Measurements from ENCODE around the gene MDFI.
"Not testable (repeated sequence)": the region's sequence is repeated elsewhere in the genome, so short reads cannot be mapped to it uniquely, and the experiment has no call there.

The MDFI gene

GRCh38 chr6:41600499-41601247 lies 37.6 kb upstream of the MDFI start:
- DNase-seq: peak in 3 of 10 donors; percentile 37 to 73 (median 41)
- intact Hi-C loops (cut with DNase I): loop anchor here (2.0 kb wide), 1 partner anchor 176 kb away; no protein-coding TSS in a partner anchor

- DNase-seq: peak in 1 of 10 donors; percentile 64
- intact Hi-C loops (cut with DNase I): loop anchor here (2.0 kb wide), 1 partner anchor 176 kb away; no protein-coding TSS in a partner anchor
These were observed 37.1 kb upstream of the MDFI start for GRCh38 chr6:41601248-41601549.

- intact Hi-C loops (cut with DNase I): no loop called here
- peak in 1 of 10 donors; percentile 63 for DNase-seq
These were observed 35.9 kb upstream of the MDFI start for GRCh38 chr6:41602422-41602743.

GRCh38 chr6:41602864-41603608 lies 35.2 kb upstream of the MDFI start:
- DNase-seq: peak; percentile 62 to 96 (median 84)
- intact Hi-C loops (cut with DNase I): loop anchor here (1.0 kb wide), 1 partner anchor 79 kb away; no protein-coding TSS in a partner anchor

GRCh38 chr6:41604006-41604405 lies 34.3 kb upstream of the MDFI start:
- intact Hi-C loops (cut with DNase I): no loop called here
- DNase-seq: peak in 3 of 10 donors; percentile 36 to 55 (median 45)

- intact Hi-C loops (cut with DNase I): no loop called here
- DNase-seq: peak in 3 of 10 donors; percentile 10 to 60 (median 11)
These were observed 32.6 kb upstream of the MDFI start for GRCh38 chr6:41605649-41606048.

GRCh38 chr6:41607036-41607435 lies 31.2 kb upstream of the MDFI start:
- intact Hi-C loops (cut with DNase I): no loop called here
- peak in 3 of 10 donors; percentile 27 to 70 (median 41) for DNase-seq

GRCh38 chr6:41607736-41608135 lies 30.5 kb upstream of the MDFI start:
- DNase-seq: peak in 3 of 10 donors; percentile 23 to 43 (median 24)
- intact Hi-C loops (cut with DNase I): no loop called here

- intact Hi-C loops (cut with DNase I): no loop called here
- peak in 2 of 10 donors; percentile 33 to 51 for DNase-seq
These were observed 29.7 kb upstream of the MDFI start for GRCh38 chr6:41608443-41609151.

- intact Hi-C loops (cut with DNase I): no loop called here
- DNase-seq: peak in 2 of 10 donors; percentile 10 to 12
These were observed 23.6 kb upstream of the MDFI start for GRCh38 chr6:41614715-41615114.

- intact Hi-C loops (cut with DNase I): no loop called here
- DNase-seq: peak in 3 of 10 donors; percentile 15 to 39 (median 22)
These were observed 23.0 kb upstream of the MDFI start for GRCh38 chr6:41615311-41615710.

GRCh38 chr6:41618598-41618997 lies 19.7 kb upstream of the MDFI start:
- peak in 1 of 10 donors; percentile 7 for DNase-seq
- intact Hi-C loops (cut with DNase I): no loop called here

- DNase-seq: peak in 2 of 10 donors; percentile 10 to 27
- intact Hi-C loops (cut with DNase I): not testable (repeated sequence)
These were observed 19.1 kb upstream of the MDFI start for GRCh38 chr6:41619193-41619592.

- no peak for DNase-seq
- intact Hi-C loops (cut with DNase I): no loop called here
These were observed 16.9 kb upstream of the MDFI start for GRCh38 chr6:41621367-41621766.

- no peak for DNase-seq
- intact Hi-C loops (cut with DNase I): no loop called here
These were observed 16.5 kb upstream of the MDFI start for GRCh38 chr6:41621802-41622201.

GRCh38 chr6:41622206-41622988 lies 15.9 kb upstream of the MDFI start:
- intact Hi-C loops (cut with DNase I): no loop called here
- DNase-seq: peak in 1 of 10 donors; percentile 1

- intact Hi-C loops (cut with DNase I): no loop called here
- no peak for DNase-seq
These were observed 14.9 kb upstream of the MDFI start for GRCh38 chr6:41623330-41623729.

- DNase-seq: peak in 2 of 10 donors; percentile 21 to 52
- intact Hi-C loops (cut with DNase I): no loop called here
These were observed 13.5 kb upstream of the MDFI start for GRCh38 chr6:41624621-41625380.

- intact Hi-C loops (cut with DNase I): no loop called here
- peak in 2 of 10 donors; percentile 12 to 44 for DNase-seq
These were observed 12.8 kb upstream of the MDFI start for GRCh38 chr6:41625442-41625841.
